Stimulated activated CD8-positive, alpha-beta memory T cell treated with anti-CD3 and anti-CD28 coated beads, Interleukin-4, amount 100 ng/mL, for 4 hours (primary cell): ENCODE results near the gene ASB5.
"Not testable (repeated sequence)": the region's sequence is repeated elsewhere in the genome, so short reads cannot be mapped to it uniquely, and the experiment has no call there.

Source experiments
- DNase-seq, 2 donors: peaks; one replicate each; pipeline ENCODE4 v3.0.0-alpha.2; 2020; ENCODE audit warnings: low read depth in 2 of 2, low spot score in 1 of 2

ASB5 gene

GRCh38 chr4:176268963-176269362 is at the start of gene ASB5:
Gene ASB5 (minus strand): TSS chr4:176269222. CDS start chr4:176269108, 114 bp downstream.
- no peak for DNase-seq

- no peak for DNase-seq
Observed at GRCh38 chr4:176313596-176314336, 44.7 kb upstream of the ASB5 start.

GRCh38 chr4:176309772-176310171 is 40.8 kb upstream of the ASB5 start:
- no peak for DNase-seq

- DNase-seq = no peak
Observed at GRCh38 chr4:176309046-176309445, 40.0 kb upstream of the ASB5 start.

- no peak for DNase-seq
Observed at GRCh38 chr4:176308441-176308840, 39.4 kb upstream of the ASB5 start.

- DNase-seq = no peak
Observed at GRCh38 chr4:176307666-176307930, 38.6 kb upstream of the ASB5 start.

GRCh38 chr4:176306837-176307665 is 38.0 kb upstream of the ASB5 start:
- no peak for DNase-seq

- DNase-seq = no peak
Observed at GRCh38 chr4:176303938-176304337, 34.9 kb upstream of the ASB5 start.

GRCh38 chr4:176302283-176303275 is 33.6 kb upstream of the ASB5 start:
- no peak for DNase-seq

GRCh38 chr4:176300565-176300964 is 31.5 kb upstream of the ASB5 start:
- DNase-seq = no peak

GRCh38 chr4:176300036-176300435 is 31.0 kb upstream of the ASB5 start:
- DNase-seq = no peak

GRCh38 chr4:176298664-176299063 is 29.6 kb upstream of the ASB5 start:
- no peak for DNase-seq

GRCh38 chr4:176295907-176296306 is 26.9 kb upstream of the ASB5 start:
- not testable (repeated sequence) for DNase-seq

- no peak for DNase-seq
Observed at GRCh38 chr4:176293660-176294059, 24.6 kb upstream of the ASB5 start.

GRCh38 chr4:176292920-176293319 is 23.9 kb upstream of the ASB5 start:
- DNase-seq = no peak

GRCh38 chr4:176291748-176292147 is 22.7 kb upstream of the ASB5 start:
- DNase-seq = no peak

- no peak for DNase-seq
Observed at GRCh38 chr4:176290520-176290919, 21.5 kb upstream of the ASB5 start.

- DNase-seq = no peak
Observed at GRCh38 chr4:176289561-176289960, 20.5 kb upstream of the ASB5 start.

- DNase-seq = no peak
Observed at GRCh38 chr4:176288020-176288419, 19.0 kb upstream of the ASB5 start.

GRCh38 chr4:176287546-176287945 is 18.5 kb upstream of the ASB5 start:
- DNase-seq = no peak

GRCh38 chr4:176286728-176287127 is 17.7 kb upstream of the ASB5 start:
- DNase-seq = no peak
